Lower leg skin (tissue), 3 donors: ENCODE results near the gene IQSEC3.
"Not testable (repeated sequence)": the region's sequence is repeated elsewhere in the genome, so short reads cannot be mapped to it uniquely, and the experiment has no call there.

Experiments used
- CTCF ChIP-seq, 3 donors: fragments of 450-650 bp; IDR thresholded peaks; one replicate each; pipeline ENCODE4 v1.5.1; 2016; ENCODE audit warnings: antibody characterized with exemption in 3 of 3, mild to moderate bottlenecking in 3 of 3, moderate library complexity in 2 of 3
- POLR2A ChIP-seq, 2 donors: fragments of 450-650 bp; IDR thresholded peaks; one replicate each; pipeline ENCODE4 v1.6.1; 2016 to 2017; ENCODE audit warnings: antibody characterized with exemption in 2 of 2, mild to moderate bottlenecking in 1 of 2, moderate library complexity in 1 of 2

GRCh38 chr12:17370-18340 is 48.9 kb upstream of the IQSEC3 start:
- not testable (repeated sequence) for TF ChIP-seq CTCF, POLR2A (IDR thresholded peaks at IDR 0.05)
